ENCODE results near the gene PAK2. TPM values are rescaled to one million over a fixed set of nuclear protein-coding genes. Genes with fewer than 3 reads are reported as not detected.

PAK2 gene
- total RNA-seq, 1 donor from 2014 or later = 53.6 TPM

DNA sequence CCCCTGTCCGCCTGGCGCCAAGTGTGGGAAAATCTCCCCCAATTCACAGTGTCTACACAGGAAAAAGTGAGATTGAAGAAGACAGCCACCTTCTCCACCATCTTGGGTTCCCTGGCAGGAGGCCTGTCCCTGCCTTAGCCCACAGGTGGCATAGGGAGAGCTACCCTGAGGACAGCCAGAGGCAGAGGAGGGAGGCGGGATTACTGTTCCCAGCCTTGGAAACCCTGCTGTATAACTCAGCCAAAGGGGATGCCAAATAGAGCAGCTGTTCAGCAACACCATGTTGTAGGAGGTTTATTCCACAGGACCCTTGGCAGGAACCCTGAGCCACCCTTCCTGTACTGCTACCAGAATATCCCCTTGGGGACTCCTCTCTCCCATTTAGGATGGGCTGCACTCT is 54.8 kb downstream of the PAK2 start:
- Mint-ChIP-seq H3K4me1 (no peaks in the 10 kb centered on the region), H3K36me3 (peaks cover 47% of the 10 kb centered on the region), H3K27ac (no peak overlapping the region), H3K9me3 (peaks cover 28% of the 10 kb centered on the region), H3K27me3 (ENCODE audit: insufficient read depth, low read depth) (peaks cover 4% of the 10 kb centered on the region), H3K4me3 (no peak overlapping the region)
- H3K27me3 ChIP-seq = no peaks in the 10 kb centered on the region
- no peaks in the 10 kb centered on the region for H3K4me1 ChIP-seq
- DNase-seq (ENCODE audit: low spot score) = no peak
- H3K4me3 ChIP-seq = no peak overlapping the region
- H3K36me3 ChIP-seq = peaks cover 12% of the 10 kb centered on the region
- no peak overlapping the region for H3K27ac ChIP-seq
- no peak overlapping the region for H3K9ac ChIP-seq
- H2AFZ ChIP-seq (replicated peaks) = no peak overlapping the region
- no peaks in the 10 kb centered on the region for H4K20me1 ChIP-seq (ENCODE audit: low read depth)
- peaks cover 10% of the 10 kb centered on the region for H3K9me3 ChIP-seq (ENCODE audit: low read depth)
- TF ChIP-seq EZH2 (IDR thresholded peaks at IDR 0.05) (no peak), EZH2phosphoT487 (IDR thresholded peaks at IDR 0.05) (no peak)
- TF ChIP-seq, protein P1, sequence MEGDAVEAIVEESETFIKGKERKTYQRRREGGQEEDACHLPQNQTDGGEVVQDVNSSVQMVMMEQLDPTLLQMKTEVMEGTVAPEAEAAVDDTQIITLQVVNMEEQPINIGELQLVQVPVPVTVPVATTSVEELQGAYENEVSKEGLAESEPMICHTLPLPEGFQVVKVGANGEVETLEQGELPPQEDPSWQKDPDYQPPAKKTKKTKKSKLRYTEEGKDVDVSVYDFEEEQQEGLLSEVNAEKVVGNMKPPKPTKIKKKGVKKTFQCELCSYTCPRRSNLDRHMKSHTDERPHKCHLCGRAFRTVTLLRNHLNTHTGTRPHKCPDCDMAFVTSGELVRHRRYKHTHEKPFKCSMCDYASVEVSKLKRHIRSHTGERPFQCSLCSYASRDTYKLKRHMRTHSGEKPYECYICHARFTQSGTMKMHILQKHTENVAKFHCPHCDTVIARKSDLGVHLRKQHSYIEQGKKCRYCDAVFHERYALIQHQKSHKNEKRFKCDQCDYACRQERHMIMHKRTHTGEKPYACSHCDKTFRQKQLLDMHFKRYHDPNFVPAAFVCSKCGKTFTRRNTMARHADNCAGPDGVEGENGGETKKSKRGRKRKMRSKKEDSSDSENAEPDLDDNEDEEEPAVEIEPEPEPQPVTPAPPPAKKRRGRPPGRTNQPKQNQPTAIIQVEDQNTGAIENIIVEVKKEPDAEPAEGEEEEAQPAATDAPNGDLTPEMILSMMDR (IDR thresholded peaks at IDR 0.05) = no peak
- H3K79me2 ChIP-seq (ENCODE audit: low read depth) = peaks cover 74% of the 10 kb centered on the region
- H3K4me2 ChIP-seq = no peak overlapping the region
- H3F3A ChIP-seq (ENCODE audit: low read depth) = no peaks in the 10 kb centered on the region

DNA sequence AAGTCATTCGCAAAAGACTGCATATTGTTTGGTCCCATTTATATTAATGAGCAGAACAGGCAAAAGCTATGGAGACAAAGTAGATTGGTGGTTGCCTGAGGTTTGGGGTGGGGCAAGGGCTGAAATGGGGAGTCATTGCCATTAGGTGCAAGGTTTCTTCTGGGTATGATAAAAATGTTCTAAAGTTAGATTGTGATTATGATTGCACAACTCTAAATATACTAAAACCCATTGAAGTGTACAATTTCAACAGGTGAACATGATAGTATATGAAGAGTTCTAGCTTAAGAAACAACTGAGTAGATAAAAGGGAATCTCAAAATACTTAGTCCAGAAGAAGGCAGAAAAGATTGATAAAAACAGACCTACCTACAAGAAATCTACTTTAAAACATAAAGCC is 56.7 kb downstream of the PAK2 start:
- Histone ChIP-seq H4K20me1 (ENCODE audit: low read depth) (no peaks in the 10 kb centered on the region), H3F3A (ENCODE audit: low read depth) (no peaks in the 10 kb centered on the region), H3K4me1 (no peaks in the 10 kb centered on the region), H3K4me2 (no peak overlapping the region), H3K27me3 (no peaks in the 10 kb centered on the region), H2AFZ (replicated peaks) (no peak overlapping the region), H3K9ac (no peak overlapping the region), H3K36me3 (no peaks in the 10 kb centered on the region), H3K4me3 (no peak overlapping the region), H3K9me3 (ENCODE audit: low read depth) (no peaks in the 10 kb centered on the region), H3K27ac (no peak overlapping the region), H3K79me2 (ENCODE audit: low read depth) (peaks cover 65% of the 10 kb centered on the region)
- Mint-ChIP-seq H3K27me3 (ENCODE audit: insufficient read depth, low read depth) (peaks cover 4% of the 10 kb centered on the region), H3K9me3 (peaks cover 14% of the 10 kb centered on the region), H3K4me3 (no peak overlapping the region), H3K4me1 (no peaks in the 10 kb centered on the region), H3K36me3 (peaks cover 34% of the 10 kb centered on the region), H3K27ac (no peak overlapping the region)
- TF ChIP-seq EZH2 (IDR thresholded peaks at IDR 0.05) = no peak
- TF ChIP-seq, protein P1 (IDR thresholded peaks at IDR 0.05) = no peak
- no peak for TF ChIP-seq EZH2phosphoT487 (IDR thresholded peaks at IDR 0.05)
- DNase-seq (ENCODE audit: low spot score) = no peak

DNA sequence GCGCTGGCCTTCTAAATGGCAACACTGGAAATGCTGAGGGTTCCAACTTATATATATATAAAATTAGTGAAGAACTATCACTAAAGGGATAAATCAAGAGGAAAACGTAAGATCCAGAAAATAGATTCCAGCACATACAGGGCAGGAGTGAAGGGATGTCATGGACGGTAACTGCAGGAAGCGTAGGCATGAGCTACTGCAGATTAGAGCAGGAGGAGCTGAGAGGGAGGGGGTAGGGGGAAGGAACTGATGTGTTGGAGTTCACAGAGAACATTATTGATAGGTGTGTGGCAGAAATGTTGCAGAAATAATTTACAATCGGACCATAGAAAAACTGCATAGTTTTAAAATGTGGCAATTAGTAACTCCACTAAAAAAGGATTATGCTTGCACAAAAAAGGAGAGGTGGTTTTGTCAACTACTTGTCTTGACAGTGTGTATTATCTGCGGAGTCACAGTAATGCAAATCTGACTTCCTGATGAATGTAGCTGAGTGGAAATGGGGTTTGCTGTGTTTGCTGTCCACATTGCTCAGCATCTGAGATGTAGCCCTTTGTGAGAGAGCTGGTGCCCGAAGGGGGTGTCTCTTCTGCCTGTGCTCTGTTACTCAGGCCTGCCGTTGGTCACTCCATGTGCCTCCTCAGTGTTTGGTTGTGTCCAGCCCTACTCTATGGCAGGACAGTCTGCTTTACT is 61.2 kb downstream of the PAK2 start:
- H3K4me3 ChIP-seq = no peak overlapping the region
- no peak overlapping the region for H3K4me2 ChIP-seq
- Mint-ChIP-seq H3K36me3 (peaks cover 15% of the 10 kb centered on the region), H3K4me3 (no peak overlapping the region), H3K4me1 (no peaks in the 10 kb centered on the region), H3K27me3 (ENCODE audit: insufficient read depth, low read depth) (peaks cover 2% of the 10 kb centered on the region), H3K9me3 (no peaks in the 10 kb centered on the region), H3K27ac (no peak overlapping the region)
- TF ChIP-seq, protein P1 (IDR thresholded peaks at IDR 0.05) = no peak
- TF ChIP-seq EZH2phosphoT487 (IDR thresholded peaks at IDR 0.05) (no peak), EZH2 (IDR thresholded peaks at IDR 0.05) (no peak)
- H2AFZ ChIP-seq (replicated peaks) = no peak overlapping the region
- DNase-seq (ENCODE audit: low spot score) = no peak
- H3F3A ChIP-seq (ENCODE audit: low read depth) = no peaks in the 10 kb centered on the region
- no peaks in the 10 kb centered on the region for H3K9me3 ChIP-seq (ENCODE audit: low read depth)
- H3K27me3 ChIP-seq = no peaks in the 10 kb centered on the region
- H3K27ac ChIP-seq = no peak overlapping the region
- H4K20me1 ChIP-seq (ENCODE audit: low read depth) = no peaks in the 10 kb centered on the region
- no peaks in the 10 kb centered on the region for H3K36me3 ChIP-seq
- H3K4me1 ChIP-seq = no peaks in the 10 kb centered on the region
- peaks cover 36% of the 10 kb centered on the region for H3K79me2 ChIP-seq (ENCODE audit: low read depth)
- H3K9ac ChIP-seq = no peak overlapping the region

All from neural progenitor cell (in vitro differentiated cells).